Psoas muscle (tissue), 8 donors: ENCODE results near the gene APEH. TPM values are rescaled to one million over a fixed set of nuclear protein-coding genes. Genes with fewer than 3 reads are reported as not detected.

Source experiments
- ATAC-seq, 4 donors: fragments of 200-7000 bp; cut with Tn5 transposase; one replicate each; pipeline ENCODE4 v1.9.1; 2020; ENCODE audit warnings: moderate library complexity in 3 of 4, mild to moderate bottlenecking in 2 of 4
- DNase-seq, 2 donors: peaks; one replicate each; pipeline ENCODE4 v3.0.0-alpha.2; 2020
- H3K27ac ChIP-seq: fragments of 200-600 bp; one replicate; pipeline ENCODE4 v1.8.0; 2022
- H3K27me3 ChIP-seq, 3 donors: fragments of 200-600 bp in 1 of 3; one replicate each; pipeline versions ENCODE4 v1.6.1 to v1.8.0; 2013 to 2022; ENCODE audit warnings: low read length in 2 of 3, mild to moderate bottlenecking in 2 of 3, moderate library complexity in 1 of 3; ENCODE audit not compliant: insufficient read depth in 3 of 3
- H3K36me3 ChIP-seq, 2 donors: fragments of 200-600 bp in 1 of 2; one replicate each; pipeline versions ENCODE4 v1.6.1 to v1.8.0; 2013 to 2022; ENCODE audit warnings: low read depth in 1 of 2, mild to moderate bottlenecking in 1 of 2, moderate library complexity in 1 of 2; ENCODE audit not compliant: insufficient read depth in 1 of 2
- H3K4me1 ChIP-seq: fragments of 200-600 bp; one replicate; pipeline ENCODE4 v1.8.0; 2022
- H3K4me3 ChIP-seq: fragments of 200-600 bp; one replicate; pipeline ENCODE4 v1.8.0; 2022; ENCODE audit warnings: mild to moderate bottlenecking
- H3K9me3 ChIP-seq: fragments of 200-600 bp; one replicate; pipeline ENCODE4 v1.8.0; 2022
- WGBS, 3 donors: extraction: QIAGEN DNeasy Blood & Tissue Kit; methylation state at CpG; one replicate each; pipeline versions ENCODE4 v1.1.6 to v1.1.7; 2013; 5-methylcytosine and 5-hydroxymethylcytosine counted together
- intact Hi-C, 2 donors: fragments of 100-400 bp; cut with DNase I; formaldehyde crosslinking; loops; one replicate each; pipeline versions ENCODE4 v1.11.0 to v1.14.2; 2022
- polyA plus RNA-seq, 3 donors: library from polyadenylated mRNA; stranded (reverse); fragments of 200-250 nt; gene quantifications; one replicate each; pipeline ENCODE4 v1.2.3, GENCODE V29; 2013
- total RNA-seq, 4 donors: library from RNA; stranded (reverse); fragmentation: NEBNext Ultra II Directional in 2 of 4; extraction: Animal tissue kit (Norgen Biotek cat#: 25700) in 2 of 4; gene quantifications; one replicate each; pipeline versions ENCODE4 v1.2.1 to v1.2.4, GENCODE V29; 2021 to 2023
- TF ChIP-seq, protein P1 (sequence below): fragments of 200-600 bp; IDR thresholded peaks from one replicate; pipeline ENCODE4 v1.8.0; 2022; ENCODE audit warnings: antibody characterized with exemption
- donor health status: healthy with polysubstance abuse.
- donor health status: DM: no; HTN: no; CAD: no; lungs with moderate emphysema.
- donor health status: Bipolar disorder and iron deficiency.
- donor health status: healthy.
- donor health status: DM: yes; HTN: yes; CAD: no.
- donor health status: DM: no; HTN: no; CAD: no.
- donor health status: DM: no; HTN: no; CAD: no.
- donor health status: DM: yes; HTN: yes; CAD: no.

The APEH gene
- total and polyA plus RNA-seq, 7 donors: 70.8 to 189 (median 115) TPM

- Histone ChIP-seq H3K4me3 (no peak overlapping the region), H3K27ac (no peak overlapping the region), H3K4me1 (no peaks in the 10 kb centered on the region), H3K9me3 (no peaks in the 10 kb centered on the region), H3K27me3 (no peaks in the 10 kb centered on the region), H3K36me3 (peaks cover 5 to 87% of the 10 kb centered on the region in 2 donors)
- intact Hi-C loops: no loop called here
- DNase-seq (no peak), ATAC-seq (no peak)
- TF ChIP-seq, protein P1, sequence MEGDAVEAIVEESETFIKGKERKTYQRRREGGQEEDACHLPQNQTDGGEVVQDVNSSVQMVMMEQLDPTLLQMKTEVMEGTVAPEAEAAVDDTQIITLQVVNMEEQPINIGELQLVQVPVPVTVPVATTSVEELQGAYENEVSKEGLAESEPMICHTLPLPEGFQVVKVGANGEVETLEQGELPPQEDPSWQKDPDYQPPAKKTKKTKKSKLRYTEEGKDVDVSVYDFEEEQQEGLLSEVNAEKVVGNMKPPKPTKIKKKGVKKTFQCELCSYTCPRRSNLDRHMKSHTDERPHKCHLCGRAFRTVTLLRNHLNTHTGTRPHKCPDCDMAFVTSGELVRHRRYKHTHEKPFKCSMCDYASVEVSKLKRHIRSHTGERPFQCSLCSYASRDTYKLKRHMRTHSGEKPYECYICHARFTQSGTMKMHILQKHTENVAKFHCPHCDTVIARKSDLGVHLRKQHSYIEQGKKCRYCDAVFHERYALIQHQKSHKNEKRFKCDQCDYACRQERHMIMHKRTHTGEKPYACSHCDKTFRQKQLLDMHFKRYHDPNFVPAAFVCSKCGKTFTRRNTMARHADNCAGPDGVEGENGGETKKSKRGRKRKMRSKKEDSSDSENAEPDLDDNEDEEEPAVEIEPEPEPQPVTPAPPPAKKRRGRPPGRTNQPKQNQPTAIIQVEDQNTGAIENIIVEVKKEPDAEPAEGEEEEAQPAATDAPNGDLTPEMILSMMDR: no peak
- 86 to 92% (median 88%) methylated on average over 11 of the region's 11 CpGs for whole genome bisulfite sequencing, 3 donors
Observed at GRCh38 chr3:49732597-49732996, 58.4 kb downstream of the APEH start.

DNA sequence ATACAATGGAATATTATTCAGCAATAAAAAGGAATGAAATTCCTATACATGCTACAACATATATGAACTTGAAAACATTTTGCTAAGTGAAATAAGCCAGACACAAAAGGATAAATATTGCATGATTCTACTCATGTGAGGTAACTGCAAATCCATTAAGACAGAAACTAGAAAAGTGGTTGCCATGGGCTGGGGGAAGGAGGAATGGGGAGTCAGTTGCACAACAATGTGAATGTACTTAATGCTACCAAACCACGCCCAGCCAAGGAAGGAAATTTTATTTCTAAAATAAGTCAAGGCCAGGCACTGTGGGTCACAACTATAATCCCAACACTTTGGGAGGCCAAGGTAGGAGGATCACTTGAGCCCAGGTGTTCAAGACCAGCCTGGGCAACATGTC lies 59.4 kb downstream of the APEH start:
- H3K4me1 ChIP-seq: no peaks in the 10 kb centered on the region
- 93 to 100% (median 96%) methylated on average over 1 of the region's 1 CpG for WGBS, 3 donors
- intact Hi-C loops: no loop called here
- TF ChIP-seq, protein P1: no peak
- no peak for DNase-seq
- no peaks in the 10 kb centered on the region for H3K27me3 ChIP-seq
- H3K4me3 ChIP-seq: no peak overlapping the region
- ATAC-seq: no peak
- H3K9me3 ChIP-seq: no peaks in the 10 kb centered on the region
- H3K27ac ChIP-seq: no peak overlapping the region
- H3K36me3 ChIP-seq: peaks cover 8 to 89% of the 10 kb centered on the region in 2 donors

Other genes with a start within 250 kb of the APEH start
- 10 to 100 TPM in 1 of 4 donors, 1 to 10 TPM in 3; 4.6 to 12.3 (median 7.4) TPM for gene NICN1, start 245.0 kb upstream of the APEH start, total RNA-seq
- gene NICN1, start 245.0 kb upstream of the APEH start, polyA plus RNA-seq: 10 to 100 TPM in 2 of 3 donors, 1 to 10 TPM in 1; 4.0 to 11.2 (median 10.2) TPM
- gene DAG1, start 204.1 kb upstream of the APEH start, total RNA-seq: 100 to 1,000 TPM in 3 of 4 donors, 10 to 100 TPM in 1; 67.6 to 159 (median 139) TPM
- gene DAG1, start 204.1 kb upstream of the APEH start, polyA plus RNA-seq: 10 to 100 TPM; 35.1 to 73.2 (median 42.1) TPM
- under 1 TPM; 0.22 to 0.95 (median 0.47) TPM for gene BSN, start 119.9 kb upstream of the APEH start, total RNA-seq
- under 1 TPM; 0.08 to 0.20 (median 0.10) TPM for gene BSN, start 119.9 kb upstream of the APEH start, polyA plus RNA-seq
- 1 to 10 TPM; 3.2 to 7.0 (median 4.7) TPM for gene MST1, start 15.1 kb downstream of the APEH start, total RNA-seq
- gene MST1, start 15.1 kb downstream of the APEH start, polyA plus RNA-seq: 1 to 10 TPM; 1.4 to 4.5 (median 2.0) TPM
- 100 to 1,000 TPM; 105 to 170 (median 146) TPM for gene RNF123, start 15.2 kb downstream of the APEH start, total RNA-seq
- 10 to 100 TPM; 36.1 to 89.3 (median 76.9) TPM for gene RNF123, start 15.2 kb downstream of the APEH start, polyA plus RNA-seq
- gene AMIGO3, start 45.3 kb downstream of the APEH start, total RNA-seq: under 1 TPM in 1 of 4 donors, not detected in 3; 0.36 TPM
- gene AMIGO3, start 45.3 kb downstream of the APEH start, polyA plus RNA-seq: under 1 TPM; 0.38 to 0.94 (median 0.49) TPM
- gene GMPPB, start 49.6 kb downstream of the APEH start, total RNA-seq: 10 to 100 TPM in 2 of 4 donors, 1 to 10 TPM in 2; 9.3 to 14.5 (median 11.1) TPM
- gene GMPPB, start 49.6 kb downstream of the APEH start, polyA plus RNA-seq: 10 to 100 TPM; 12.5 to 30.7 (median 22.2) TPM
- gene IP6K1, start 112.2 kb downstream of the APEH start, total RNA-seq: 10 to 100 TPM; 11.6 to 16.1 (median 13.1) TPM
- gene IP6K1, start 112.2 kb downstream of the APEH start, polyA plus RNA-seq: 10 to 100 TPM in 1 of 3 donors, 1 to 10 TPM in 2; 9.1 to 15.5 (median 9.5) TPM
- gene CDHR4, start 125.5 kb downstream of the APEH start, total RNA-seq: not detected
- gene CDHR4, start 125.5 kb downstream of the APEH start, polyA plus RNA-seq: under 1 TPM in 2 of 3 donors, not detected in 1; 0.03 to 0.28 TPM
- 10 to 100 TPM in 1 of 4 donors, 1 to 10 TPM in 3; 2.2 to 20.1 (median 3.6) TPM for gene INKA1, start 128.9 kb downstream of the APEH start, total RNA-seq
- 1 to 10 TPM; 2.4 to 5.2 (median 3.6) TPM for gene INKA1, start 128.9 kb downstream of the APEH start, polyA plus RNA-seq
- 10 to 100 TPM in 1 of 4 donors, 1 to 10 TPM in 3; 4.9 to 10.4 (median 7.3) TPM for gene UBA7, start 139.6 kb downstream of the APEH start, total RNA-seq
- 1 to 10 TPM; 3.3 to 4.2 (median 4.1) TPM for gene UBA7, start 139.6 kb downstream of the APEH start, polyA plus RNA-seq
- gene TRAIP, start 182.2 kb downstream of the APEH start, total RNA-seq: 1 to 10 TPM in 2 of 4 donors, under 1 TPM in 2; 0.36 to 1.2 (median 0.81) TPM
- gene TRAIP, start 182.2 kb downstream of the APEH start, polyA plus RNA-seq: 1 to 10 TPM; 1.3 to 4.6 (median 2.0) TPM
- not detected for gene CAMKV, start 195.6 kb downstream of the APEH start, total RNA-seq
- under 1 TPM in 1 of 3 donors, not detected in 2; 0.09 TPM for gene CAMKV, start 195.6 kb downstream of the APEH start, polyA plus RNA-seq
- 1 to 10 TPM in 1 of 4 donors, under 1 TPM in 3; 0.39 to 1.7 (median 0.70) TPM for gene MST1R, start 229.5 kb downstream of the APEH start, total RNA-seq
- under 1 TPM; 0.38 to 0.95 (median 0.57) TPM for gene MST1R, start 229.5 kb downstream of the APEH start, polyA plus RNA-seq